Measurements from ENCODE around the gene SNRPB.

DNA sequence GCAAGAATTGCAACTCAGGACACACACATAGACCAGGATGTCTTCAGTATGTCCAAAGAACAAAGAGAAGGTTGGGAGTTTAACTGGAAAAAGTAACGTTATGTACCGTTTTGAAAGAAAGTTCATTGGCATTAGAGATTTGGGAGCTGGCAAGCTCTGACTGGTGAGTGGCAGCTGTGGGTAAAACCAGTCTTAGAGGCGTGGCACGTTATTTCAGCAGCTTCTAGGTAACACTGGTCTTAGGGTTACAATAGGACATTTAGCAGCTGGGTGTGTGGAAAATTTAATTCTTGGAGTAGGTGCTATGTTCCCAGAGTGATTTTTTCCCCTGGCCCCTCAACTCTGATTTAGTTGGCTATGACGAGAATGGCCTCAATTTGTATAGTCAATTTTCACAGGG, 19.2 kb downstream of the SNRPB start:
- TF ChIP-seq, protein P1, sequence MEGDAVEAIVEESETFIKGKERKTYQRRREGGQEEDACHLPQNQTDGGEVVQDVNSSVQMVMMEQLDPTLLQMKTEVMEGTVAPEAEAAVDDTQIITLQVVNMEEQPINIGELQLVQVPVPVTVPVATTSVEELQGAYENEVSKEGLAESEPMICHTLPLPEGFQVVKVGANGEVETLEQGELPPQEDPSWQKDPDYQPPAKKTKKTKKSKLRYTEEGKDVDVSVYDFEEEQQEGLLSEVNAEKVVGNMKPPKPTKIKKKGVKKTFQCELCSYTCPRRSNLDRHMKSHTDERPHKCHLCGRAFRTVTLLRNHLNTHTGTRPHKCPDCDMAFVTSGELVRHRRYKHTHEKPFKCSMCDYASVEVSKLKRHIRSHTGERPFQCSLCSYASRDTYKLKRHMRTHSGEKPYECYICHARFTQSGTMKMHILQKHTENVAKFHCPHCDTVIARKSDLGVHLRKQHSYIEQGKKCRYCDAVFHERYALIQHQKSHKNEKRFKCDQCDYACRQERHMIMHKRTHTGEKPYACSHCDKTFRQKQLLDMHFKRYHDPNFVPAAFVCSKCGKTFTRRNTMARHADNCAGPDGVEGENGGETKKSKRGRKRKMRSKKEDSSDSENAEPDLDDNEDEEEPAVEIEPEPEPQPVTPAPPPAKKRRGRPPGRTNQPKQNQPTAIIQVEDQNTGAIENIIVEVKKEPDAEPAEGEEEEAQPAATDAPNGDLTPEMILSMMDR (IDR thresholded peaks at IDR 0.05), result no peak
- TF ChIP-seq NR2C2 (CRISPR knock-in tag; IDR thresholded peaks at IDR 0.05), result no peak
- no peak for TF ChIP-seq SMAD3 (CRISPR knock-in tag; IDR thresholded peaks at IDR 0.05; ENCODE audit: borderline replicate concordance)
- no peak for TF ChIP-seq JUN (CRISPR knock-in tag; IDR thresholded peaks at IDR 0.05)
- TF ChIP-seq, protein P2, sequence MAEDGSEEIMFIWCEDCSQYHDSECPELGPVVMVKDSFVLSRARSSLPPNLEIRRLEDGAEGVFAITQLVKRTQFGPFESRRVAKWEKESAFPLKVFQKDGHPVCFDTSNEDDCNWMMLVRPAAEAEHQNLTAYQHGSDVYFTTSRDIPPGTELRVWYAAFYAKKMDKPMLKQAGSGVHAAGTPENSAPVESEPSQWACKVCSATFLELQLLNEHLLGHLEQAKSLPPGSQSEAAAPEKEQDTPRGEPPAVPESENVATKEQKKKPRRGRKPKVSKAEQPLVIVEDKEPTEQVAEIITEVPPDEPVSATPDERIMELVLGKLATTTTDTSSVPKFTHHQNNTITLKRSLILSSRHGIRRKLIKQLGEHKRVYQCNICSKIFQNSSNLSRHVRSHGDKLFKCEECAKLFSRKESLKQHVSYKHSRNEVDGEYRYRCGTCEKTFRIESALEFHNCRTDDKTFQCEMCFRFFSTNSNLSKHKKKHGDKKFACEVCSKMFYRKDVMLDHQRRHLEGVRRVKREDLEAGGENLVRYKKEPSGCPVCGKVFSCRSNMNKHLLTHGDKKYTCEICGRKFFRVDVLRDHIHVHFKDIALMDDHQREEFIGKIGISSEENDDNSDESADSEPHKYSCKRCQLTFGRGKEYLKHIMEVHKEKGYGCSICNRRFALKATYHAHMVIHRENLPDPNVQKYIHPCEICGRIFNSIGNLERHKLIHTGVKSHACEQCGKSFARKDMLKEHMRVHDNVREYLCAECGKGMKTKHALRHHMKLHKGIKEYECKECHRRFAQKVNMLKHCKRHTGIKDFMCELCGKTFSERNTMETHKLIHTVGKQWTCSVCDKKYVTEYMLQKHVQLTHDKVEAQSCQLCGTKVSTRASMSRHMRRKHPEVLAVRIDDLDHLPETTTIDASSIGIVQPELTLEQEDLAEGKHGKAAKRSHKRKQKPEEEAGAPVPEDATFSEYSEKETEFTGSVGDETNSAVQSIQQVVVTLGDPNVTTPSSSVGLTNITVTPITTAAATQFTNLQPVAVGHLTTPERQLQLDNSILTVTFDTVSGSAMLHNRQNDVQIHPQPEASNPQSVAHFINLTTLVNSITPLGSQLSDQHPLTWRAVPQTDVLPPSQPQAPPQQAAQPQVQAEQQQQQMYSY (CRISPR knock-in tag; IDR thresholded peaks at IDR 0.05), result no peak
- no peak for TF ChIP-seq NR3C1 (CRISPR knock-in tag; conservative IDR thresholded peaks at IDR 0.05; ENCODE audit: low read depth)
- TF ChIP-seq, protein P3, sequence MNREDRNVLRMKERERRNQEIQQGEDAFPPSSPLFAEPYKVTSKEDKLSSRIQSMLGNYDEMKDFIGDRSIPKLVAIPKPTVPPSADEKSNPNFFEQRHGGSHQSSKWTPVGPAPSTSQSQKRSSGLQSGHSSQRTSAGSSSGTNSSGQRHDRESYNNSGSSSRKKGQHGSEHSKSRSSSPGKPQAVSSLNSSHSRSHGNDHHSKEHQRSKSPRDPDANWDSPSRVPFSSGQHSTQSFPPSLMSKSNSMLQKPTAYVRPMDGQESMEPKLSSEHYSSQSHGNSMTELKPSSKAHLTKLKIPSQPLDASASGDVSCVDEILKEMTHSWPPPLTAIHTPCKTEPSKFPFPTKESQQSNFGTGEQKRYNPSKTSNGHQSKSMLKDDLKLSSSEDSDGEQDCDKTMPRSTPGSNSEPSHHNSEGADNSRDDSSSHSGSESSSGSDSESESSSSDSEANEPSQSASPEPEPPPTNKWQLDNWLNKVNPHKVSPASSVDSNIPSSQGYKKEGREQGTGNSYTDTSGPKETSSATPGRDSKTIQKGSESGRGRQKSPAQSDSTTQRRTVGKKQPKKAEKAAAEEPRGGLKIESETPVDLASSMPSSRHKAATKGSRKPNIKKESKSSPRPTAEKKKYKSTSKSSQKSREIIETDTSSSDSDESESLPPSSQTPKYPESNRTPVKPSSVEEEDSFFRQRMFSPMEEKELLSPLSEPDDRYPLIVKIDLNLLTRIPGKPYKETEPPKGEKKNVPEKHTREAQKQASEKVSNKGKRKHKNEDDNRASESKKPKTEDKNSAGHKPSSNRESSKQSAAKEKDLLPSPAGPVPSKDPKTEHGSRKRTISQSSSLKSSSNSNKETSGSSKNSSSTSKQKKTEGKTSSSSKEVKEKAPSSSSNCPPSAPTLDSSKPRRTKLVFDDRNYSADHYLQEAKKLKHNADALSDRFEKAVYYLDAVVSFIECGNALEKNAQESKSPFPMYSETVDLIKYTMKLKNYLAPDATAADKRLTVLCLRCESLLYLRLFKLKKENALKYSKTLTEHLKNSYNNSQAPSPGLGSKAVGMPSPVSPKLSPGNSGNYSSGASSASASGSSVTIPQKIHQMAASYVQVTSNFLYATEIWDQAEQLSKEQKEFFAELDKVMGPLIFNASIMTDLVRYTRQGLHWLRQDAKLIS (CRISPR knock-in tag; IDR thresholded peaks at IDR 0.05; ENCODE audit: borderline replicate concordance), result no peak
- no peak for TF ChIP-seq ZNF416 (CRISPR knock-in tag; IDR thresholded peaks at IDR 0.05)
- TF ChIP-seq, protein P4, sequence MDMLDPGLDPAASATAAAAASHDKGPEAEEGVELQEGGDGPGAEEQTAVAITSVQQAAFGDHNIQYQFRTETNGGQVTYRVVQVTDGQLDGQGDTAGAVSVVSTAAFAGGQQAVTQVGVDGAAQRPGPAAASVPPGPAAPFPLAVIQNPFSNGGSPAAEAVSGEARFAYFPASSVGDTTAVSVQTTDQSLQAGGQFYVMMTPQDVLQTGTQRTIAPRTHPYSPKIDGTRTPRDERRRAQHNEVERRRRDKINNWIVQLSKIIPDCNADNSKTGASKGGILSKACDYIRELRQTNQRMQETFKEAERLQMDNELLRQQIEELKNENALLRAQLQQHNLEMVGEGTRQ (CRISPR knock-in tag; IDR thresholded peaks at IDR 0.05), result no peak
- TF ChIP-seq NR1H2 (CRISPR knock-in tag; IDR thresholded peaks at IDR 0.05), result no peak
- TF ChIP-seq NFYB (CRISPR knock-in tag; conservative IDR thresholded peaks at IDR 0.05; ENCODE audit: low read depth), result no peak
- no peak for TF ChIP-seq ZBTB21 (CRISPR knock-in tag; IDR thresholded peaks at IDR 0.05; ENCODE audit: borderline replicate concordance)
